ENCODE measurements around the gene ZMAT3. TPM values are rescaled to one million over a fixed set of nuclear protein-coding genes. Genes with fewer than 3 reads are reported as not detected.

Gene ZMAT3
- total and polyA plus RNA-seq, 2 of the 4 experiments (the other 2 are of a cell fraction): 11.7 to 14.3 TPM

DNA sequence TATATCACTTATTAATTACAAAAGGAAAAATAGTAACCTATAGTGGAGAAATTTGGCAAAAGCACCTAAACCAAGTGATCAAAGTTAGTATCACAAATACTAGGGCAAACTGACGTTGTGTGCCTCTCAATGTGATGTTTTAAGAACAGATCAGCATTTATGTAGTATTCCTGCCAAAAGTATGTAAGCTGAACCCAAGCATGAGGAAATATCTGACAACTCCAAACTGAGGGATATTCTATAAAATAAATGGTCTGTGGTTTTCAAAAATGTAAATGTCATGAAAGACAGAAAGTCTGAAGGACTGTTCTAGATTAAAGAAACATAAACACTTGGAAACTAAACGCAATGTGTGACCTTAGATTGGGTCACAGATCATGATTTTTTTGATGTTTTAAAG lies 42.3 kb upstream of the ZMAT3 start:
- Histone ChIP-seq H3K9me3 (ENCODE audit: control insufficient read depth, insufficient read depth, low read length) (peaks cover 3% of the 10 kb centered on the region), H3K4me3 (ENCODE audit: insufficient read depth, low read depth, low read length) (no peak overlapping the region), H2AK9ac (replicated peaks; ENCODE audit: low read depth, low read length, poor library complexity) (no peak overlapping the region), H2BK120ac (ENCODE audit: low read depth, low read length) (no peak overlapping the region), H3K9me1 (ENCODE audit: insufficient read depth, low read length) (peaks cover 5% of the 10 kb centered on the region; the same call in 1 of the 2 replicates), H4K5ac (ENCODE audit: low read depth, low read length) (no peak overlapping the region), H3K27ac (ENCODE audit: insufficient read depth, low read length) (no peak overlapping the region), H2BK5ac (ENCODE audit: low read depth, low read length, poor library complexity, severe bottlenecking) (no peak overlapping the region), H4K20me1 (ENCODE audit: insufficient read depth, low read length) (no peaks in the 10 kb centered on the region), H3K14ac (replicated peaks; ENCODE audit: low read depth, low read length) (no peak overlapping the region), H2AFZ (replicated peaks; ENCODE audit: low read length, poor library complexity) (no peak overlapping the region), H3K4ac (ENCODE audit: low read depth, low read length) (no peak overlapping the region), H4K91ac (ENCODE audit: insufficient read depth, low read depth, low read length) (no peak overlapping the region), H3K4me1 (ENCODE audit: control insufficient read depth, insufficient read depth, low read length) (peaks cover 12% of the 10 kb centered on the region), H3K56ac (ENCODE audit: extremely low read depth, insufficient read depth, low read length) (no peak overlapping the region), H3K27me3 (ENCODE audit: control insufficient read depth, insufficient read depth, low read length) (no peaks in the 10 kb centered on the region), H3K36me3 (ENCODE audit: control insufficient read depth, insufficient read depth, low read length) (no peaks in the 10 kb centered on the region), H4K8ac (ENCODE audit: low read depth in 2 of 2, low read length in 2 of 2) (no peak overlapping the region), H3K79me1 (ENCODE audit: low read depth in 1 of 2, low read length in 2 of 2) (no peaks in the 10 kb centered on the region), H2AK5ac (ENCODE audit: low read depth, low read length) (no peak overlapping the region), H3K18ac (ENCODE audit: low read depth, low read length) (no peak overlapping the region), H2BK20ac (ENCODE audit: low read depth, low read length) (no peak overlapping the region), H2BK15ac (ENCODE audit: low read depth, low read length) (no peak overlapping the region), H3K4me2 (ENCODE audit: low read depth, low read length) (no peak overlapping the region), H3K23ac (ENCODE audit: low read depth, low read length) (no peak overlapping the region), H3K9ac (ENCODE audit: low read depth, low read length) (no peak overlapping the region)
- intact Hi-C loops (cut with micrococcal nuclease) (no loop called here), in situ Hi-C loops (cut with MboI; ENCODE audit: low sequenced_read_pairs) (no loop called here), dilution Hi-C loops (cut with HindIII; ENCODE audit: low sequenced_read_pairs, unreplicated experiment) (loop anchor here (25.0 kb wide), 1 partner anchor 173 kb away; no protein-coding TSS in a partner anchor)
- ATAC-seq (ENCODE audit: low read depth) (peak; percentile 77), DNase-seq (peak; percentile 79)
- BruUV-seq (replicated peaks): no TSS peak
- CTCF ChIA-PET: no interaction called here
- no CpG with 5 or more reads among the region's 2 CpGs for WGBS, 2 experiments (ENCODE audit: extremely low coverage in 2 of 2, insufficient read length in 1 of 2)
- POLR2A ChIA-PET (ENCODE audit: unreplicated experiment): no interaction called here
- TF ChIP-seq CEBPB (IDR thresholded peaks at IDR 0.05; ENCODE audit: low read depth, low read length): no peak
- no peak for TF ChIP-seq BHLHE40 (IDR thresholded peaks at IDR 0.05; ENCODE audit: low read depth, low read length)
- TF ChIP-seq, protein P1, sequence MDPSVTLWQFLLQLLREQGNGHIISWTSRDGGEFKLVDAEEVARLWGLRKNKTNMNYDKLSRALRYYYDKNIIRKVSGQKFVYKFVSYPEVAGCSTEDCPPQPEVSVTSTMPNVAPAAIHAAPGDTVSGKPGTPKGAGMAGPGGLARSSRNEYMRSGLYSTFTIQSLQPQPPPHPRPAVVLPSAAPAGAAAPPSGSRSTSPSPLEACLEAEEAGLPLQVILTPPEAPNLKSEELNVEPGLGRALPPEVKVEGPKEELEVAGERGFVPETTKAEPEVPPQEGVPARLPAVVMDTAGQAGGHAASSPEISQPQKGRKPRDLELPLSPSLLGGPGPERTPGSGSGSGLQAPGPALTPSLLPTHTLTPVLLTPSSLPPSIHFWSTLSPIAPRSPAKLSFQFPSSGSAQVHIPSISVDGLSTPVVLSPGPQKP (IDR thresholded peaks at IDR 0.05; ENCODE audit: borderline replicate concordance, low read depth, low read length): no peak
- TF ChIP-seq MAFK (IDR thresholded peaks at IDR 0.05; ENCODE audit: low read depth, low read length): no peak

All from IMR-90 (cell line).